Measurements from ENCODE around the gene PRKAG1. TPM values are rescaled to one million over a fixed set of nuclear protein-coding genes. Genes with fewer than 3 reads are reported as not detected.

The PRKAG1 gene
- total RNA-seq, 2 donors from 2014 or later: 47.1 to 62.7 TPM

GRCh38 chr12:48994224-48995085, 24.1 kb downstream of the PRKAG1 start:
- Mint-ChIP-seq H3K27ac (no peak overlapping the region), H3K9me3 (no peaks in the 10 kb centered on the region), H3K27me3 (peaks cover 38% of the 10 kb centered on the region), H3K4me3 (peak overlapping the region; percentile 18), H3K36me3 (ENCODE audit: low read depth) (no peaks in the 10 kb centered on the region), H3K4me1 (peaks cover 11% of the 10 kb centered on the region)
- no peak for ATAC-seq (replicated peaks)

GRCh38 chr12:48993787-48994186, 24.8 kb downstream of the PRKAG1 start:
- peaks cover 42% of the 10 kb centered on the region for H3K27me3 Mint-ChIP-seq
- peaks cover 9% of the 10 kb centered on the region for H3K4me1 Mint-ChIP-seq
- H3K9me3 Mint-ChIP-seq: no peaks in the 10 kb centered on the region

GRCh38 chr12:48991247-48992050, 27.1 kb downstream of the PRKAG1 start:
- no peaks in the 10 kb centered on the region for H3K9me3 Mint-ChIP-seq
- H3K4me3 Mint-ChIP-seq: no peak overlapping the region
- ATAC-seq (replicated peaks): no peak
- H3K36me3 Mint-ChIP-seq (ENCODE audit: low read depth): no peaks in the 10 kb centered on the region
- H3K27me3 Mint-ChIP-seq: peaks cover 42% of the 10 kb centered on the region
- peaks cover 12% of the 10 kb centered on the region for H3K4me1 Mint-ChIP-seq
- no peak overlapping the region for H3K27ac Mint-ChIP-seq

More at GRCh38 chr12:48993787-48994186, 24.8 kb downstream of the PRKAG1 start:
- H3K27ac Mint-ChIP-seq: no peak overlapping the region
- H3K4me3 Mint-ChIP-seq: no peak overlapping the region
- ATAC-seq (replicated peaks): no peak
- H3K36me3 Mint-ChIP-seq (ENCODE audit: low read depth): no peaks in the 10 kb centered on the region

- Mint-ChIP-seq H3K36me3 (ENCODE audit: low read depth) (no peaks in the 10 kb centered on the region), H3K4me1 (peaks cover 11% of the 10 kb centered on the region), H3K27ac (peak overlapping the region; percentile 0), H3K27me3 (peaks cover 36% of the 10 kb centered on the region), H3K4me3 (no peak overlapping the region), H3K9me3 (no peaks in the 10 kb centered on the region)
- no peak for ATAC-seq (replicated peaks)
Measured at GRCh38 chr12:48990552-48990951, 28.0 kb downstream of the PRKAG1 start.

GRCh38 chr12:48988030-48988649, 30.4 kb downstream of the PRKAG1 start:
- Mint-ChIP-seq H3K4me3 (no peak overlapping the region), H3K9me3 (no peaks in the 10 kb centered on the region), H3K36me3 (ENCODE audit: low read depth) (no peaks in the 10 kb centered on the region), H3K27me3 (peaks cover 25% of the 10 kb centered on the region), H3K4me1 (peaks cover 4% of the 10 kb centered on the region), H3K27ac (no peak overlapping the region)
- peak; percentile 88 for ATAC-seq (replicated peaks)

GRCh38 chr12:48986720-48987291, 31.8 kb downstream of the PRKAG1 start:
- H3K27me3 Mint-ChIP-seq: peaks cover 32% of the 10 kb centered on the region
- H3K4me3 Mint-ChIP-seq: no peak overlapping the region
- H3K9me3 Mint-ChIP-seq: no peaks in the 10 kb centered on the region
- H3K4me1 Mint-ChIP-seq: peaks cover 12% of the 10 kb centered on the region
- H3K36me3 Mint-ChIP-seq (ENCODE audit: low read depth): peaks cover 4% of the 10 kb centered on the region
- no peak for ATAC-seq (replicated peaks)
- no peak overlapping the region for H3K27ac Mint-ChIP-seq

- Mint-ChIP-seq H3K9me3 (no peaks in the 10 kb centered on the region), H3K4me3 (no peak overlapping the region), H3K27ac (no peak overlapping the region), H3K27me3 (peaks cover 36% of the 10 kb centered on the region), H3K4me1 (peaks cover 17% of the 10 kb centered on the region), H3K36me3 (ENCODE audit: low read depth) (peaks cover 9% of the 10 kb centered on the region)
- no peak for ATAC-seq (replicated peaks)
Measured at GRCh38 chr12:48985901-48986300, 32.7 kb downstream of the PRKAG1 start.

GRCh38 chr12:48985475-48985897, 33.1 kb downstream of the PRKAG1 start:
- no peak overlapping the region for H3K4me3 Mint-ChIP-seq
- H3K27me3 Mint-ChIP-seq: peaks cover 35% of the 10 kb centered on the region
- no peaks in the 10 kb centered on the region for H3K9me3 Mint-ChIP-seq
- no peak overlapping the region for H3K27ac Mint-ChIP-seq
- peaks cover 17% of the 10 kb centered on the region for H3K4me1 Mint-ChIP-seq
- peaks cover 9% of the 10 kb centered on the region for H3K36me3 Mint-ChIP-seq (ENCODE audit: low read depth)
- no peak for ATAC-seq (replicated peaks)

GRCh38 chr12:48982397-48983080, 36.0 kb downstream of the PRKAG1 start:
- Mint-ChIP-seq H3K4me3 (peak overlapping the region; percentile 75), H3K36me3 (ENCODE audit: low read depth) (peaks cover 9% of the 10 kb centered on the region), H3K27me3 (peaks cover 29% of the 10 kb centered on the region), H3K9me3 (no peaks in the 10 kb centered on the region), H3K27ac (peak overlapping the region; percentile 57), H3K4me1 (peaks cover 21% of the 10 kb centered on the region)
- ATAC-seq (replicated peaks): no peak

GRCh38 chr12:48981757-48982157, 36.8 kb downstream of the PRKAG1 start:
- Mint-ChIP-seq H3K27ac (peak overlapping the region; percentile 57), H3K4me1 (peaks cover 29% of the 10 kb centered on the region), H3K36me3 (ENCODE audit: low read depth) (peaks cover 9% of the 10 kb centered on the region), H3K4me3 (peak overlapping the region; percentile 75), H3K9me3 (no peaks in the 10 kb centered on the region), H3K27me3 (peaks cover 29% of the 10 kb centered on the region)
- no peak for ATAC-seq (replicated peaks)

GRCh38 chr12:48980953-48981756, 37.4 kb downstream of the PRKAG1 start:
- H3K36me3 Mint-ChIP-seq (ENCODE audit: low read depth): peaks cover 9% of the 10 kb centered on the region
- peaks cover 29% of the 10 kb centered on the region for H3K27me3 Mint-ChIP-seq
- H3K4me3 Mint-ChIP-seq: peak overlapping the region; percentile 75
- peak; percentile 4 for ATAC-seq (replicated peaks)
- H3K9me3 Mint-ChIP-seq: no peaks in the 10 kb centered on the region
- peak overlapping the region; percentile 57 for H3K27ac Mint-ChIP-seq
- H3K4me1 Mint-ChIP-seq: peaks cover 29% of the 10 kb centered on the region

- Mint-ChIP-seq H3K27ac (no peak overlapping the region), H3K36me3 (ENCODE audit: low read depth) (peaks cover 9% of the 10 kb centered on the region), H3K4me1 (peaks cover 29% of the 10 kb centered on the region), H3K27me3 (peaks cover 29% of the 10 kb centered on the region), H3K4me3 (peak overlapping the region; percentile 75), H3K9me3 (no peaks in the 10 kb centered on the region)
- ATAC-seq (replicated peaks): no peak
Measured at GRCh38 chr12:48980389-48980952, 38.1 kb downstream of the PRKAG1 start.

Measured in activated T-helper 17 cell treated with anti-CD3 and anti-CD28 coated beads, Interleukin-2, amount 50 U/mL, for 72 hours (primary cell).